Esophagus (tissue), 2 donors: ENCODE results near the gene ROR1. TPM values are rescaled to one million over a fixed set of nuclear protein-coding genes. Genes with fewer than 3 reads are reported as not detected.
A peak's percentile ranks its signal among the peaks of the same experiment; 100 is the strongest.
"Not testable (repeated sequence)": the region's sequence is repeated elsewhere in the genome, so short reads cannot be mapped to it uniquely, and the experiment has no call there.

ENCODE experiments used
- H3K27ac ChIP-seq, 2 donors: one replicate each; pipeline ENCODE4 v1.5.1; 2013; ENCODE audit warnings: low read depth in 2 of 2, mild to moderate bottlenecking in 2 of 2, inconsistent platforms in 1 of 2, low read length in 1 of 2, moderate library complexity in 1 of 2
- H3K27me3 ChIP-seq, 2 donors: one replicate each; pipeline ENCODE4 v1.6.1; 2013; ENCODE audit warnings: low read length in 2 of 2, control low read depth in 1 of 2, mild to moderate bottlenecking in 1 of 2; ENCODE audit not compliant: insufficient read depth in 2 of 2, control insufficient read depth in 1 of 2
- H3K36me3 ChIP-seq, 2 donors: one replicate each; pipeline ENCODE4 v1.6.1; 2013; ENCODE audit warnings: low read length in 1 of 2; ENCODE audit not compliant: control insufficient read depth in 2 of 2, insufficient read depth in 2 of 2
- H3K4me1 ChIP-seq, 2 donors: one replicate each; pipeline ENCODE4 v1.6.1; 2013; ENCODE audit warnings: low read length in 1 of 2; ENCODE audit not compliant: control insufficient read depth in 2 of 2, insufficient read depth in 2 of 2
- H3K4me3 ChIP-seq, 2 donors: one replicate each; pipeline ENCODE4 v1.5.1; 2013; ENCODE audit warnings: low read length in 2 of 2, mild to moderate bottlenecking in 2 of 2, low read depth in 1 of 2, moderate library complexity in 1 of 2
- H3K9me3 ChIP-seq, 2 donors: one replicate each; pipeline ENCODE4 v1.6.1; 2013; ENCODE audit warnings: mild to moderate bottlenecking in 2 of 2, low read depth in 1 of 2, low read length in 1 of 2, moderate library complexity in 1 of 2; ENCODE audit not compliant: control insufficient read depth in 2 of 2, insufficient read depth in 1 of 2
- WGBS, 2 donors: extraction: QIAGEN DNeasy Blood & Tissue Kit; methylation state at CpG; one replicate each; pipeline ENCODE4 v1.1.7; 2013; 5-methylcytosine and 5-hydroxymethylcytosine counted together
- polyA plus RNA-seq, 2 donors: library from polyadenylated mRNA; stranded (reverse); fragments of 200-250 nt; gene quantifications; one replicate each; pipeline ENCODE4 v1.2.3, GENCODE V29; 2013
- donor health status: healthy with polysubstance abuse.
- donor health status: Bipolar disorder and iron deficiency.

The ROR1 gene
- polyA plus RNA-seq, 2 donors = 1.1 to 1.9 TPM

DNA sequence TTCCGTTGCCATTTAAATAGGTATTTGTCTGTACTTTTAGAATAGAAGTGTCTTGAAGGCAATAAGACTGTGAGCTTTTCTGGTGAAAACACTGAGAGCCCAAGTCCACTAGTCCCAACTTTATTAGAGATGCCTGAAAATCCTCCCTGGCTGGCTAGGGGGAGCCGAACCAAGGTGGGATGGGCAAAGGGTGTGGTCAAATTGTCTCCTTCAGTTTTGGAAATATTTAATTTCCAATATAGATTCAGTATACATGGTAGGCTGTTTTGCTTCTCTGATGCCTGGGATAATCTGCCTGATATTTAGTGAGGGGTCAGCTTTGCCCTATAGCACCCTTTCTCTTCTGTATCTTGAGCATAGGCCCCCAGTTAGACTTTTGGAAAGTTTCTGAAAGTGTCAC lies 3.5 kb downstream of the ROR1 start:
- H3K36me3 ChIP-seq = no peaks in the 10 kb centered on the region
- H3K27me3 ChIP-seq = no peaks in the 10 kb centered on the region
- H3K4me3 ChIP-seq = no peak overlapping the region
- WGBS, 2 donors = 49 to 54% methylated on average over 2 of the region's 2 CpGs
- H3K4me1 ChIP-seq = peaks cover 0 to 3% of the 10 kb centered on the region in 2 donors
- no peak overlapping the region for H3K27ac ChIP-seq
- no peaks in the 10 kb centered on the region for H3K9me3 ChIP-seq

- Histone ChIP-seq H3K4me3 (no peak overlapping the region), H3K36me3 (no peaks in the 10 kb centered on the region), H3K9me3 (no peaks in the 10 kb centered on the region), H3K27me3 (no peaks in the 10 kb centered on the region), H3K4me1 (peaks cover 0 to 3% of the 10 kb centered on the region in 2 donors), H3K27ac (no peak overlapping the region)
- WGBS, 2 donors = 43 to 52% methylated on average over 3 of the region's 3 CpGs
Observed at GRCh38 chr1:63777965-63778880, 4.4 kb downstream of the ROR1 start.

- 54 to 64% methylated on average over 7 of the region's 7 CpGs for WGBS, 2 donors
- H3K27me3 ChIP-seq = no peaks in the 10 kb centered on the region
- H3K27ac ChIP-seq = peak overlapping the region in 1 of 2 donors; percentile 16
- H3K4me3 ChIP-seq = no peak overlapping the region
- H3K9me3 ChIP-seq = no peaks in the 10 kb centered on the region
- H3K36me3 ChIP-seq = no peaks in the 10 kb centered on the region
- H3K4me1 ChIP-seq = peaks cover 0 to 5% of the 10 kb centered on the region in 2 donors
Observed at GRCh38 chr1:63779338-63780211, 5.8 kb downstream of the ROR1 start.

DNA sequence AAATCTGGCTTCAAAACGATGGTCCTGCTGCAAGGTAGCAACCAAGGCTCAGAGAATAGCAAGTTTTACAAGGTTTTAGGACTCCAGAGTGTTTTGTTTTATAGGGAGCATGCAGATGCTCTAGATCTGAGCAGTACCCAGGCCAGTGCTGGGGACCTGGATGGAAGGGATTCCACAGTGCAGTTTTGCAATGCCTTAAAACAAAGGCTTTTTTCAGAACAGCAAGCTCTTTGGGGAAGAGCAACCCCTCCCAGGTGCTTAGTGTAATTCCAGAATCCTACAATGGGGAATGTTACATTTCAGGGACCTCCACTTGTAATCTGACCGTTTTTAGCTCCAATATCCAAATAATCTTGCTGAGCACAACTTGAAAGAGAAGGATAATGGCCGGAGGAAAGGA lies 6.7 kb downstream of the ROR1 start:
- H3K4me1 ChIP-seq = peaks cover 0 to 5% of the 10 kb centered on the region in 2 donors
- H3K9me3 ChIP-seq = no peaks in the 10 kb centered on the region
- no peaks in the 10 kb centered on the region for H3K27me3 ChIP-seq
- no peak overlapping the region for H3K27ac ChIP-seq
- WGBS, 2 donors = 70 to 78% methylated on average over 3 of the region's 3 CpGs
- H3K36me3 ChIP-seq = no peaks in the 10 kb centered on the region
- H3K4me3 ChIP-seq = no peak overlapping the region

GRCh38 chr1:63782982-63783381 lies 9.2 kb downstream of the ROR1 start:
- 88 to 94% methylated on average over 2 of the region's 2 CpGs for WGBS, 2 donors

GRCh38 chr1:63784083-63784482 lies 10.3 kb downstream of the ROR1 start:
- H3K36me3 ChIP-seq = no peaks in the 10 kb centered on the region
- no peak overlapping the region for H3K27ac ChIP-seq
- H3K9me3 ChIP-seq = no peaks in the 10 kb centered on the region
- peaks cover 0 to 2% of the 10 kb centered on the region in 2 donors for H3K4me1 ChIP-seq
- no peak overlapping the region for H3K4me3 ChIP-seq
- no peaks in the 10 kb centered on the region for H3K27me3 ChIP-seq

More at GRCh38 chr1:63782982-63783381, 9.2 kb downstream of the ROR1 start:
- no peaks in the 10 kb centered on the region for H3K9me3 ChIP-seq
- no peaks in the 10 kb centered on the region for H3K36me3 ChIP-seq
- H3K4me3 ChIP-seq = no peak overlapping the region
- H3K27ac ChIP-seq = no peak overlapping the region
- no peaks in the 10 kb centered on the region for H3K27me3 ChIP-seq
- H3K4me1 ChIP-seq = peaks cover 0 to 5% of the 10 kb centered on the region in 2 donors

DNA sequence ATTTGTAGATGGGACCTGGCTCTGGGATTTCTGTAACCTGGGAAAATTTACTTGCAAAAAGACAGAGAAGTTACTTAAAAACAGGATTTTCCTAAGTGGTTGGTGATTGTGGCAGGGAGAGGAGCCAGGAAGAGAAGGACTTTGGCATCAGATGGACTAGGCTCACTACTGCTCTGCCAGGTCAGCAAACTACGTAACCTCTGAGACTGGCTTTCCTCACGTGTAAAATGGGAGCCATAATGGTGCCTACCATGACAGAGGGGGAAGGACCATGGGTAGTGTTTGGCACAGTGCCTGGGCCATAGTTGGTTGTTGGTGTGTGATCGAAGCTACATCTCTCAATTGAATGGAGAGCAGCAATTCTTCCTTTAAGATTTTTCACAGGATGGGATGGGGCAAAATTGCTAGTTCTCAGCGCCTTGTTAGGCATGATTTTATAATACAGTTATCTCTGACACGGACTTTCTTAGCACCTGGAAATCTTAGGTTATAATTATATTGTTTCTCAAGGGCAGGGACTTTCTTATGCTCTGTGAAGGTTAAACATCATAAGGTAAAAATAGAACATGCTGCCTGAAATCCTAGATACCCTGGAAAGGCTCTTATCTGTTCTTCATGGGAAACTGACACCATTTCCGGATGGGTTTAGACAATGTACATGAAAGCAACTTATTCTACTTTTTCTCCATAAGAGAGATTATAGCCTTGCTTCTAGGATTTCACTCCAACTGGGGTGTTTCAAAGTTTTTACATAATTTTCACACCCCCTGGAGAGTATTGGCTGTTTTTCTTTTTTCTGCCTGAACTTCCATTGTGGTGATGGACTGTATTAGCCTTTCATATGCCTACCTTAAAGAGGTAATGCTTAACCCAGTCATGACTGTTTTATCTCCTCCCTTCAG lies 10.9 kb downstream of the ROR1 start:
- peaks cover 0 to 2% of the 10 kb centered on the region in 2 donors for H3K4me1 ChIP-seq
- H3K27ac ChIP-seq = no peak overlapping the region
- no peaks in the 10 kb centered on the region for H3K36me3 ChIP-seq
- 76 to 83% methylated on average over 6 of the region's 6 CpGs for WGBS, 2 donors
- no peaks in the 10 kb centered on the region for H3K27me3 ChIP-seq
- H3K4me3 ChIP-seq = no peak overlapping the region
- H3K9me3 ChIP-seq = no peaks in the 10 kb centered on the region

DNA sequence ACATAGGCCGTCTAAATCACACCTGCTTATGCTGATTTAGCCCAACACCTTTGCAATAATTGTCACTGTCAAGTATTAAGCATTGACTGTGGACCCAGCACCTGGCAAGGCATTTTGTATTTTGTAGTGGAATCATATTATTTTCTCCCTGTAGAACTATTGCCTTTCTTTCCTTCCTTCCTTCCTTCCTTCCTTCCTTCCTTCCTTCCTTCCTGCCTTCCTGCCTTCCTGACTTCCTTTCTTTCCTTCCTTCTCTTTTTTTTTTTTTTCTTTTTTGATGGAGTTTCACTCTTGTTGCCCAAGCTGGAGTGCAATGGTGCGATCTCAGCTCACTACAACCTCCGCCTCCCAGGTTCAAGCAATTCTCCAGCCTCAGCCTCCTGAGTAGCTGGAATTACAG lies 13.5 kb downstream of the ROR1 start:
- 82 to 87% methylated on average over 3 of the region's 3 CpGs for WGBS, 2 donors
- H3K27ac ChIP-seq, H3K36me3 ChIP-seq, H3K27me3 ChIP-seq, H3K4me1 ChIP-seq, H3K4me3 ChIP-seq, H3K9me3 ChIP-seq: not testable (repeated sequence)

DNA sequence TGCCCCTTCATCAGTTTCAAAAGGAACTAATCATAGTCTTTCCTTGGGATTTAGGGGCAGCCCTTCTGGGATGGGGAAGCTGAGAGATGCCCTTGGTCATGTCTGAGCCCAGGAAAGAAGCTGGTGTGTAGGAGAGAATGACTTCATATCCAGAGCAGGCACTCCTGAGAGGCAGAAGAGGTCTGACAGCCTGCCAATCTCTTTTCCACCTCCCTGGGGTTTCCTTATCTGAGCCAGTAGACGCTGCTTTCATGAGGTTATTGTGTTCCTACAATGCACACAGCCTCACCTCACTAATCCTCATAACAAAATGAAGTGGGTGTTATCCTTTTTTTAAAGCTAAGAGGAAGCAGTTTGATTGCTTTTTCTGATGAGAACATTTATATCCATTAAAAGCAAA lies 14.1 kb downstream of the ROR1 start:
- Histone ChIP-seq H3K9me3 (no peaks in the 10 kb centered on the region), H3K27me3 (no peaks in the 10 kb centered on the region), H3K36me3 (no peaks in the 10 kb centered on the region), H3K4me1 (peaks cover 2% of the 10 kb centered on the region in 2 donors), H3K4me3 (no peak overlapping the region), H3K27ac (no peak overlapping the region)
- 38 to 41% methylated on average over 1 of the region's 1 CpG for WGBS, 2 donors
